Breast epithelium (tissue), 3 donors: ENCODE data around the gene PITPNM1.

ENCODE experiments used
- CTCF ChIP-seq, 3 donors: fragments of 450-650 bp; IDR thresholded peaks; one replicate each; pipeline ENCODE4 v1.5.1; 2016 to 2017; ENCODE audit warnings: antibody characterized with exemption in 3 of 3, mild to moderate bottlenecking in 3 of 3, moderate library complexity in 3 of 3
- POLR2A ChIP-seq: fragments of 450-650 bp; IDR thresholded peaks from one replicate; pipeline ENCODE4 v1.6.1; 2016; ENCODE audit warnings: antibody characterized with exemption, mild to moderate bottlenecking, moderate library complexity
- POLR2AphosphoS5 ChIP-seq, 3 donors: sonication (generic); formaldehyde crosslinking; IDR thresholded peaks; one replicate each; pipeline ENCODE4 v1.6.1; 2017; ENCODE audit warnings: antibody characterized with exemption in 3 of 3

- TF ChIP-seq CTCF (IDR thresholded peaks at IDR 0.05) (no peak), POLR2AphosphoS5 (IDR thresholded peaks at IDR 0.05) (no peak), POLR2A (no peak)
Measured at GRCh38 chr11:67453816-67454732, 51.1 kb downstream of the PITPNM1 start.
